GM12878 (cell line): ENCODE results near the gene CALD1. TPM values are rescaled to one million over a fixed set of nuclear protein-coding genes. Genes with fewer than 3 reads are reported as not detected.

Experiments used
- BCL3 ChIP-seq: IDR thresholded peaks from 2 replicates; pipeline ENCODE4 v1.6.1; 2011; ENCODE audit warnings: borderline replicate concordance, low read depth, mild to moderate bottlenecking, moderate library complexity, low read length; ENCODE audit not compliant: insufficient read depth, poor library complexity, severe bottlenecking
- BMI1 ChIP-seq: fragments of 450-650 bp; IDR thresholded peaks from 2 replicates; pipeline ENCODE4 v1.6.1; 2016; ENCODE audit warnings: mild to moderate bottlenecking, moderate library complexity, borderline replicate concordance
- ETV6 ChIP-seq, 2 experiments: fragments of 450-650 bp in 1 of 2; IDR thresholded peaks in 1 of 2; conservative IDR thresholded peaks in 1 of 2; 2 replicates each; pipeline ENCODE4 v1.6.1; 2014; ENCODE audit warnings: antibody characterized with exemption in 1 of 2, borderline replicate concordance in 1 of 2, low read depth in 1 of 2, mild to moderate bottlenecking in 1 of 2, moderate library complexity in 1 of 2
- HCFC1 ChIP-seq: fragments of 150-350 bp; IDR thresholded peaks from 2 replicates; pipeline ENCODE4 v1.6.1; 2014; ENCODE audit warnings: low read length
- MLLT1 ChIP-seq: fragments of 450-650 bp; IDR thresholded peaks from 2 replicates; pipeline ENCODE4 v1.6.1; 2016; ENCODE audit warnings: mild to moderate bottlenecking
- PKNOX1 ChIP-seq: fragments of 450-650 bp; IDR thresholded peaks from 2 replicates; pipeline ENCODE4 v1.6.1; 2016; ENCODE audit warnings: mild to moderate bottlenecking
- POLR2AphosphoS2 ChIP-seq: IDR thresholded peaks from 2 replicates; pipeline ENCODE4 v1.6.1; 2011; ENCODE audit warnings: low read depth, mild to moderate bottlenecking, low read length, improper control_type of control experiment, moderate library complexity
- RCOR1 ChIP-seq: conservative IDR thresholded peaks from 2 replicates; pipeline ENCODE4 v1.6.1; 2012; ENCODE audit warnings: low read depth, low read length, improper control_type of control experiment
- RELB ChIP-seq: fragments of 450-650 bp; IDR thresholded peaks from 2 replicates; pipeline ENCODE4 v1.6.1; 2017; ENCODE audit warnings: low read depth, mild to moderate bottlenecking, moderate library complexity
- RFX5 ChIP-seq: IDR thresholded peaks from 2 replicates; pipeline ENCODE4 v1.6.1; 2011; ENCODE audit warnings: low read depth, low read length, improper control_type of control experiment
- RUNX3 ChIP-seq: IDR thresholded peaks from 2 replicates; pipeline ENCODE4 v1.6.1; 2012; ENCODE audit warnings: low read length, inconsistent platforms
- SIN3A ChIP-seq: IDR thresholded peaks from 2 replicates; pipeline ENCODE4 v1.6.1; 2012; ENCODE audit warnings: low read depth, low read length, improper control_type of control experiment
- SP1 ChIP-seq: IDR thresholded peaks from one replicate; pipeline ENCODE4 v1.6.1; 2011; ENCODE audit warnings: low read depth, low read length
- TARDBP ChIP-seq: IDR thresholded peaks from 2 replicates; pipeline ENCODE4 v1.6.1; 2016; ENCODE audit warnings: borderline replicate concordance
- TCF3 ChIP-seq: IDR thresholded peaks from 2 replicates; pipeline ENCODE4 v1.6.1; 2012; ENCODE audit warnings: low read depth, mild to moderate bottlenecking, low read length, borderline replicate concordance; ENCODE audit not compliant: insufficient read depth
- WRNIP1 ChIP-seq: IDR thresholded peaks from 2 replicates; pipeline ENCODE4 v1.6.1; 2011; ENCODE audit warnings: low read depth, low read length, improper control_type of control experiment, borderline replicate concordance
- YBX1 ChIP-seq: fragments of 450-650 bp; IDR thresholded peaks from 2 replicates; pipeline ENCODE4 v1.6.1; 2016; ENCODE audit warnings: antibody characterized with exemption
- ZBTB33 ChIP-seq: fragments of 450-650 bp; IDR thresholded peaks from 2 replicates; pipeline ENCODE4 v1.6.1; 2017; ENCODE audit warnings: mild to moderate bottlenecking
- ZNF687 ChIP-seq: fragments of 450-650 bp; IDR thresholded peaks from 2 replicates; pipeline ENCODE4 v1.6.1; 2017; ENCODE audit warnings: mild to moderate bottlenecking, moderate library complexity
- polyA plus RNA-seq, 11 experiments: library from polyadenylated mRNA; depleted of rRNA in 4 of 11; unstranded in 6 of 11; stranded (reverse) in 5 of 11; fragments of >200 nt; fragmentation: Nextera tagmentation in 4 of 11; fragmentation: Illumina TruSeq in 1 of 11; extraction: Ambion mirVana in 4 of 11; extraction: Trizol in 1 of 11; gene quantifications; 1 replicate in 1 of 11; 2 replicates in 10 of 11; pipeline versions ENCODE4 v1.2.1 to v1.2.3, GENCODE V29; 2011 to 2016; ENCODE audit warnings: inconsistent platforms in 2 of 11, missing spikeins in 2 of 11, low read depth in 1 of 11
- total RNA-seq, 4 experiments: library from RNA; depleted of rRNA in 3 of 4; stranded (reverse); fragments of >200 nt in 3 of 4; fragmentation: Illumina TruSeq in 1 of 4; extraction: Trizol in 1 of 4; gene quantifications; 2 replicates each; pipeline versions ENCODE4 v1.2.1 to v1.2.3, GENCODE V29; 2013 to 2021

The CALD1 gene
- total and polyA plus RNA-seq, 10 of the 15 experiments (the other 5 are each of a cell fraction or from before 2014, with no cell fraction given), result 0.03 to 1.3 (median 0.22) TPM

GRCh38 chr7:134985894-134986362 lies 206.5 kb downstream of the CALD1 start (continued):
- TF ChIP-seq ZNF687, result peak; percentile 86; the same call in 1 of the 2 replicates
- no peak for TF ChIP-seq RCOR1
- TF ChIP-seq RUNX3, result peak; percentile 37; the same call in 1 of the 2 replicates
- no peak for TF ChIP-seq WRNIP1
- TF ChIP-seq ZBTB33, result no peak
- TF ChIP-seq ETV6 (conservative IDR thresholded peaks at IDR 0.05 in 1 of 2, IDR thresholded peaks at IDR 0.05 in 1 of 2; ENCODE audit: borderline replicate concordance in 1 of 2, low read depth in 1 of 2), result 0 out of 4 replicates have a peak, but pooled peaks of 1 of the 2 experiments have one; percentile 14
- no peak for TF ChIP-seq BMI1
- no peak for TF ChIP-seq PKNOX1
- TF ChIP-seq TARDBP, result no peak
- no peak for TF ChIP-seq BCL3
- no peak for TF ChIP-seq HCFC1
- TF ChIP-seq POLR2AphosphoS2, result no peak
- no peak for TF ChIP-seq TCF3
- no peak for TF ChIP-seq RFX5
- no peak for TF ChIP-seq SP1
- no peak for TF ChIP-seq RELB
- TF ChIP-seq SIN3A, result no peak
- TF ChIP-seq MLLT1, result peak; percentile 58
- TF ChIP-seq YBX1, result no peak
